Superior temporal gyrus (tissue), 1 donor: Measurements from ENCODE around the gene OR10A4.
"Not testable (repeated sequence)": the region's sequence is repeated elsewhere in the genome, so short reads cannot be mapped to it uniquely, and the experiment has no call there.

Experiments used
- DNase-seq: peaks from one replicate; pipeline ENCODE4 v3.0.0-alpha.2; 2016; ENCODE audit errors: extremely low spot score

OR10A4 gene, protein sequence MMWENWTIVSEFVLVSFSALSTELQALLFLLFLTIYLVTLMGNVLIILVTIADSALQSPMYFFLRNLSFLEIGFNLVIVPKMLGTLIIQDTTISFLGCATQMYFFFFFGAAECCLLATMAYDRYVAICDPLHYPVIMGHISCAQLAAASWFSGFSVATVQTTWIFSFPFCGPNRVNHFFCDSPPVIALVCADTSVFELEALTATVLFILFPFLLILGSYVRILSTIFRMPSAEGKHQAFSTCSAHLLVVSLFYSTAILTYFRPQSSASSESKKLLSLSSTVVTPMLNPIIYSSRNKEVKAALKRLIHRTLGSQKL

DNA sequence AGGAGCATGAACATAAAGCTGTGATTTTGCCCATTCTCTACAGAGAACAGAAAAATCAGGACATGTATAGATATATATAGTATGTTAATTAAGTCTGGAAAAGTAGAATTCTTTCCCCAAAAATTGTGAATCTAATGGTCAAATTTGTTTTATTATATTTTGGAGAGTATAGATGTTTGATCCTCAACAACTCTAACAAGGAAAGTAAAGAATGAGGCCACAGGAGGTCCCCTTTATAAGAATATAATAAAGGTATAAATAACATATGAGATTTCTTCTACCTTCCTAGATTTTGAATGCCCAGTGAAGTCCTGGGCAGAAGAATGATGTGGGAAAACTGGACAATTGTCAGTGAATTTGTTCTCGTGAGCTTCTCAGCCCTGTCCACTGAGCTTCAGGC, at the start of gene OR10A4:
Gene OR10A4, plus strand, starts transcription at position 301 of the 400 bp plus-strand sequence. Its CDS starts 23 bp downstream, at position 324.
- no peak for DNase-seq

DNA sequence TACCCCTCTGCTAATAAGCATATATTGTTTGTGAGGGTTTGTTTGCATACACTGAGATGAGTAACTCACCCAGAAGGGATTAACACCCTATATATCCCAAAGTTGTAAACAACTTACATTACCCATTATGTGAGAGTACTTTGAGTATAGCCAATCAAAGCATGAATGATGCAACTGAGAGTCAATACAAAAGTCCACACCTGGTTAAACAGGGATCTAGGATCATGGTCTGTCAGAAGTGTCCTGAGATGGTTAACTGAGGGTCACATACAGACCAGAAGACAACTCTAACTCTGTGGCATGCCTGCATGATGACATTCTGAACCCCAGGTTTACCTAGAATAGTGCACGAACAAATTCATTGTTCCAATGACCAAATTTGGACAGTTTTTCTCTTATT, 48.3 kb upstream of the OR10A4 start:
- no peak for DNase-seq

DNA sequence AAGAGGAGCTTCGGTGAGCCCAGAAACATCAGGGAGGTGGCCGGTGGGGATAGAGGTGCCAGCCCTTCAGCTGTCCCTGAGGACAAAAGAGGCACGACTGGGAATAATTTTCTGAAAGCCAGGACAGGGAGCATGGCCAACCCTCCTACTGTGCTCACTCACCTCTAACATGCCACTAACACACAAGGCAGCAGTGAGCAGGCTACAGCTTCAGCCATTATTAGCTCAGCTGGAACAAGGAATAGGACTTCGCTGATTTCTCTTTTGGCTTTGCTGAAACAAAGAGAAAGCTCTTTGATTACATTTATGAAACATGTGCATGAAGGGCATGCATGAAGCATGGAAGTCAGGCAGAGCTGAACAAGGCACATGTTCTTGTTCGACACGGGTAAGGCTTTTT, 43.1 kb upstream of the OR10A4 start:
- no peak for DNase-seq

DNA sequence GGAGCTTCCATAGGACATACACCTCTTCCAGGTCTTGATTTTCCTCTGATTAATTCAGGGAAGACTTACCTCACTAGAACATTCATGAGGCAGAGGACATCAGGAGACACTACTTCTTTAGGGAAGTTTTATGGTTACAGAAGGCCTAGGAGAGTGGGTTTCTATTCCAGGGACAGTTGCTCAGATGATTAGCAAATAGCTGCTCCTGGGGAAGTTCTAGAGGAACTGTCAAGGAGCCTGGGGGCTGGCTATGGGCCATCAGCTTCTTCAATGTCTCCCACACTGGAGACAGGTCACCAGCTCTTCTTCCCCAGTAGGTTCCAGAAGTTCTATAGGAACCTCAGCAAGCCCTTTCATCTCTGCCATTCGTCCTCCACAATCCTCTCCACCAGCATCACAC, 42.4 kb upstream of the OR10A4 start:
- no peak for DNase-seq

DNA sequence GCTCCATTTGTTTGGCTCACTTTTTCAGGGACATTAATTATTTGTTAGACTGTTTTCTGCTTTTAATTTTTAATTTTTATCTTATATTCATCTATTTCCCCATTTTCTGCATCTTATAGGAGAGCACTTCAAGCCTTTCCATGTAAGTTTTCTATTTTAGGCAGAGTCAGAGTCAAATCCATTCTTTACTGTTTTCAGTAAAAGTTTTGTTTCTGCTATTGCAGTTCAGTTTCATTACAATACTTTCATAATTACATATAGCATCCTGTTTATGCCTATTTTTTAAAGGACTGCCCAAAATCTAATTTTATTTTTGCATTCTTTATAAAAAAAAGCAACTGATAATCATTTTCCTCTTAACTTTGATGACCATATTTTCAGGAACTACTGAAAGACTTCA, 34.7 kb upstream of the OR10A4 start:
- no peak for DNase-seq

DNA sequence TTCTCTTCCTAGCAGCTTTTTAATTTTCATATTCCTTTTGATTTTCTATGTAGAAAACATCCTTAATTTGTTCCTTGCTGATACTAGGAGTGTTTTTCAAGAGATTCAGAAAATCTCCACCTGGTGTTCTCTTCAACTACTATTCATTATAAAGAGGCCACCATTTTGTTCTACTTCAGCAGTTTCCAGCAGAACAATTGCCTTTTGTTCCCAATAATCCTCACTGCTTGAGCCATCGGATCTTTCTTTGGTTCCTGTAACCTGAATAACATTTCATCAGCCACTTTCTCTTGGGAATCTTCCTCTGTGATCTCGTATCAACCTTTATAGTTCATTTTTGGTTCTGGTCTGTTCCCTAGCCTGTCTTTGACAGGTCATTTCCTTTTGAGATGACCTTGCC, 32.8 kb upstream of the OR10A4 start:
- DNase-seq = no peak

DNA sequence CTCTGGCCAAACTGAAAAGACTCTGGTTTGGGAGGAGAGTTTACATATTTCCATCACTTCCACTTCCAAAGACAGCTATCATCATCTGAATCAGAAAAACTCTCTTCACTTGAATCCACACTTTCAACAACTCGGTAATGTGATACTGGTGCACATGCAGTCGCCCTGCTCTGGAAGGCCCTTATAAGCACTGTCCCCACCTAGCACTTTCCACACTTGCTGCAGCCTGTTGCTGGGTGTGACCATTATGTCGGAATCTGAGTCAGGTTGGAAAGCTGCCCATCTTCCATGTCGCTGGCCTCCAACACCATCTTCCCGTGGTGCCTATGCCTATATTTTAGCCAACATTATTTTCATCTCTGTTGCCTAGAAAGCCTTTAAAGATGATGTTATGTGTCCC, 32.1 kb upstream of the OR10A4 start:
- no peak for DNase-seq

DNA sequence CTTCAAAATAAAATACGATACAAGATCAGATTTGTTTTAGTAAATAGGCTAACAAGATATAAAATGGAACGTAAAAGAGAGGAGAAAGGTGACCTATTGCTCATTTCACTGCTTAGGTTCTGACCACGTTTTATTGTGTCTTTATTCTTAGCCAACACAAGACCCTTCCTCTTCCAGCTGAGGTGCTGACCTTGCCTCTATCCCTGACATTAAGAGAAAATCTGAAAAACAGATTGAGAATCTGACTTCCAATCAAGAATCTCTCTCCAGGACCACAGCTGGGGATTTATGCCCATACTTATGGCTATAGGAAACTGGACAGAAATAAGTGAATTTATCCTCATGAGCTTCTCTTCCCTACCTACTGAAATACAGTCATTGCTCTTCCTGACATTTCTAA, 31.0 kb upstream of the OR10A4 start, which contains the start of gene OR10A5:
Gene OR10A5, plus strand, starts transcription at position 301 of the 400 bp plus-strand sequence. Its CDS starts 0 bp downstream, at position 301.
- DNase-seq = no peak

DNA sequence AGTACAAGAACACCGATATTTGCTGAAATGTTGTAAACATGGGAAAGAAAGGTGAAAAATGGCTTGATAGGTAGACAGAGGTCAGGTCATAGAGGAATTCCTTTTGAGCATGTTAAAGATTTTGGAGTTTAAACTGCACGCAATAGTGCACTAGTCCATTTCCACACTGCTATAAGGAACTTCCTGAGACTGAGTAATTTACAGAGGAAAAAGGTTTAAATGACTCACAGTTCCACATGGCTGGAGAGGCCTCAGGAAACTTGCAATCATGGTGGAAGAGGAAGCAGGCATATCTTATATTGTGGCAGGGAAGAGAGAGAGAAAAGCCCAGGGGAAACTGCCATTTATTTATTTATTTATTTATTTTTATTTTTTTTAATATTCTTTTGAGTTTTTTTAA, 25.9 kb upstream of the OR10A4 start:
- no peak for DNase-seq

DNA sequence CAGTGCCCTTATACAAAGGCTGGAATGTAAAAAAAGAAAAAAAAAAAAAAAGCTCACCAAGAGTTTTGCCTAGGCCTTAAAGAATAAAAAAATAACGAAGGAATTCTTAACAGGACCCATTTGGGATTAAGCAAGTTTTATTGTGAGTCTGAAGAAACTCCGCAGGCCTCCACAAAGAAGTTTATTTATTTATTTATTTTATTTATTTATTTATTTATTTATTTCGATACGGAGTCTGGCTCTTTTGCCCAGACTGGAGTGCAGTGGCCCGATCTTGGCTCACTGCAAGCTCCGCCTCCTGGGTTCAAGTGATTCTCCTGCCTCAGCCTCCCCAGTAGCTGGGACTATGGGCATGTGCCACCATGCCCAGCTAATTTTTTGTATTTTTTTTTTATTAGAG, 21.6 kb upstream of the OR10A4 start:
- not testable (repeated sequence) for DNase-seq

DNA sequence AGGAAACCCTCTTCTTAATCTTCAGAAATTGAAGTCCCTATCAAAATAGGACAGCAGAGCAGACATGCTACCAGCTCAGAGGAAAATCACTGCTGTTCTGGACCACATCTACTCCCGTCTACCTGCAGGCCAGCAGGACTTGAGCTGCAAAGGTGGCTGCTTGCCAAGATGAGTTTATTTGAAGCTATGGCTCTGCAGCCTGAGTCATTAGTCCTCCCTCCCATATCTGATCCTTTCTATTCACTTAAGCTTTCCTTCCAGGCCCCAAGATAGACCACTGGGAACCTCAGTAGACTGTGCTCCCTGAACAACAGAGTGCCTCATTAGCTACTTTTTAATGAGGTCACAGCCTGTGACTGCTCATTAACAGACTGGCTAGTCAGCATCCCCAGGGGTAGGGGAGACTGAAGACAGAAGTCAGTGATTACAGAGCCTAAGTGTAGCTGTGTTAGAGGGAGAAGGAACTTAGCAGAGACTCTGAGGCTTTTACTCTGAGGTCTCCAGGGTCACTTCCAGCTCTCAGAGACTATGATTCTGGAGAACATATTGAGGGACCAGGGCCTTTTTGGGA, 20.4 kb upstream of the OR10A4 start:
- DNase-seq = no peak

DNA sequence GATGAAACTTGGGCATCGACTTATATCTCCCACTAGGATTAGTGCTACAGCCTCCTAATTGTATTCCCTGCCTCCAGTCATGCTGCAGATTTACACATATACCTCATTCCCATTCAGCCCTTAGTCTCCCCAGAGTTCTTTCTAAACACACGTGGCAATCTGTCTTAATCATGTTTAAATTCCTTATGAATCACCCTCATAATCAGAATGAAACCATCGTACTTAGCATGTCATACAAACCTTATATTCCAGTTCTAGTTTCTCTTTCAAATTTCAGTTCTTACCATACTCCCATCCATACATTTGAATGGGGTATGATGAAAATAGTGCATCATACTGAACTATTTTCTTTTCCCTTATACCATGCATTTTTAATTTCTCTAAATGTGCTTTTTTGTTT, 19.6 kb upstream of the OR10A4 start:
- no peak for DNase-seq

DNA sequence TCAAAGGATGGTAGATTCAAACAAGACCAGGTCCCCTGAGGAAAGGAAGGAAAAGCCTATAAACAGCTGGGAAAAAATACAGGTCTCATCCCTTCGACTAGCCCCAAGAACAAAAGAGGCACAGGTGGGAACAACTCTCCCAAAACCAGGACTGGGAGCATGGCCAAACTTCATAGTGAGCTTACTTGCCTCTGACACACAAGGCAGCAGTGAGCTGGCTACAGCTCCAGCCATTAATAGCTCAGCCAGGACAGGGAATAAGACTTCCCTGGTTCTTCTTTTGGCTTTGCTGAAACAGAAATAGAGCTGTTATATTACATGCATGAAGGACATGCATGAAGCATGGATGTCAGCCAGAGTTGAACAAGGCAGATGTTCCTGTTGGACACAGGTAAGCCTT, 13.5 kb upstream of the OR10A4 start, which contains the start of gene OR10A2:
Gene OR10A2, plus strand, starts transcription at position 97 of the 400 bp plus-strand sequence. CDS start 6,698 bp downstream, outside the sequence.
- no peak for DNase-seq

DNA sequence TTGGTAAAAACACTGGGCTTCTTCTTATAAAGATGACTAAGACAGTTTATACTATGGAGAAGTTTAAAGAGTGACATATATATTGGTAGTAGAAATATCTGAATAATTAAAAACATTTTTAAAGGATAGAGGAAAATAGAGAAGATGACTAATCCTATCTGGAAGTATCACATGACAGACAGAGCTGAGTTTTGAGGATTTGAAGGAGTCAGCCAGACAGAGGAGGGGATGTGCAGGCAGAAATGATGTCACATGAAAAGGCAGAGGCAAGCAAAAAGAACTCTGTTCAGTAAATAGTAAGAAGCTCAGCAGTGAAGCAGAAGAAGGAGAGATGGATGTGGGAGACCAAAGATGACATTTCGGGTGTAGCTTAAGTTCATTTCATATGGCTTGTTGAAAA, 12.0 kb upstream of the OR10A4 start:
- no peak for DNase-seq

DNA sequence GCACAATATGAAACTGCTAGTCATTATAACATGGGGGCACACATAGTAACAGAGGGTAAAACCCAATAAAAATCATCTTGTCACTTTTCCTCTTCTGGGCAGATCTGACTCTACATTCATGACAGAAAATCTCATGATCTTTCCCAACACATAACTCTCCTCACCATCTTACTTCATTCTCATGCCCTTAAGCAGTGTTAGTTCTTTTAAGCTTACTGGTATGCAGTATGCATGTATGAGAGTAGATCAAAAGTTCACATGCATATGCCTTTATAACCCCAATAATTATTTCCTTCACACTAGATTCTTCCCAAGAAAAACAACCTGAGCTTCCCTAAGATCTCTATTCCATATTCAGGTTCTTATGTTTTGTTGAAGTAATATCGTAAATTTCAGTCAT, 5.1 kb upstream of the OR10A4 start:
- no peak for DNase-seq

DNA sequence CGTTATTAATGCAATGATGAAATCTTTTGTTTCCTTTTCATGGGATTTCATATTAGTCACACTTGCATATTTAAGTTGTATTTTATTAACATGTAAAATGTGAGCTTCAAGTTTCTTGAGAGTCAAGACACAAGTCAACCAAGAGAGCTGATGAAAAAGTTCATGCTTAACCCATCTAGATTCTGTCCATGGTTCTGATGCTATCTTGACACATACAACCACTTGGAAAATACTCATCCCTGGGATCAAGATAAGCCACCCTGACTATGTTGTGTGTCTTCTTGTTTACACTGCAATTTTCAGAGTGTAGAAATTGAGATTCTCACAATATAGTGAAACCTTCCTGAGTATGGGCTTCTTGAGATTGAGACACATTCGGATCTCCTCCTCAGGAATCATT, 664 bp upstream of the OR10A4 start:
- DNase-seq = no peak

DNA sequence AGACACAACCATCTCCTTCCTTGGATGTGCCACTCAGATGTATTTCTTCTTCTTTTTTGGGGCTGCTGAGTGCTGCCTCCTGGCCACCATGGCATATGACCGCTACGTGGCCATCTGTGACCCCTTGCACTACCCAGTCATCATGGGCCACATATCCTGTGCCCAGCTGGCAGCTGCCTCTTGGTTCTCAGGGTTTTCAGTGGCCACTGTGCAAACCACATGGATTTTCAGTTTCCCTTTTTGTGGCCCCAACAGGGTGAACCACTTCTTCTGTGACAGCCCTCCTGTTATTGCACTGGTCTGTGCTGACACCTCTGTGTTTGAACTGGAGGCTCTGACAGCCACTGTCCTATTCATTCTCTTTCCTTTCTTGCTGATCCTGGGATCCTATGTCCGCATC, 489 bp downstream of the OR10A4 start:
- no peak for DNase-seq

DNA sequence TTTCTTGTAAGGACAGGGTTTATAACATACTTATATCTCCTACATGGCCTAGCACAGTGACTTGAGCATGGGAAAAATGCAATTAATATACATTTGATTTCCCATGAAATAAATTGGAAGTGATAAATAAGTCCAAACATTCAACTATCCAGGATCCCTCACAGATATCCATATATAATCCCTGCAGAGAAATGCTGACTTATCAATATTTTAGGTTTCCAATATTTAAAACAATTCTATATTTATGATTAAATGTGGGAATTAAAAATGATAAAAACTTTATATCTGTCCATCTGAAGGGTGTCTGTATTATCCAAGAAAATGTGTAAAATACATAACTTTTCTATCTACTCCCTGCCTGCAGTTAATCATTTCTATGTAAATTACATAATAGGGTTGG, 6.3 kb downstream of the OR10A4 start:
- DNase-seq = no peak

DNA sequence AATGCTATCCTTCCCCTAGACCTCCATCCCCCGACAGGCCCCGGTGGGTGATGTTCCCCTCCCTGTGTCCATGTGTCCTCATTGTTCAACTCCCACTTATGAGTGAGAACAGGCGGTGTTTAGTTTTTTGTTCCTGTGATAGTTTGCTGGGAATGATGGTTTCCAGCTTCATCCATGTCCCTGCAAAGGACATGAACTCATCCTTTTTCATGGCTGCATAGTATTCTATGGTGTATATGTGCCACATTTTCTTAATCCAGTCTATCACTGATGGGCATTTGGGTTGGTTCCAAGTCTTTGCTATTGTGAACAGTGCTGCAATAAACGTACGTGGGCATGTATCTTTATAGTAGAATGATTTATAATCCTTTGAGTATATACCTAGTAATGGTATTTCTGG, 11.3 kb downstream of the OR10A4 start:
- not testable (repeated sequence) for DNase-seq

DNA sequence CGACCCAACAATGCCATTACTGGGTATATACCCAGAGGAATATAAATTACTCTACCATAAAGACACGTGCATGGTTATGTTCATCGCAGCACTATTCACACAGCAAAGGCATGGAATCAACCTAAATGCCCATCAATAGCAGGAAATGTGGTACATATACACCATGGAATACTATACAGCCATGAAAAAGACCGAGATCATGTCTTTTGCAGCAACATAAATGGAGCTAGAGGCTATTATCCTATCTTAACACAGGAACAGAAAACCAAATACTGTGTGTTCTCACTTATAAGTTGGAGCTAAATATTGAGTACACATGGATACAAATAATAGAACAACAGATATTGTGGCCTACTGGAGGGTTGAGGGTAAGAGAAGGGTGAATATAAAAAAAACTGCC, 12.4 kb downstream of the OR10A4 start:
- DNase-seq = no peak

DNA sequence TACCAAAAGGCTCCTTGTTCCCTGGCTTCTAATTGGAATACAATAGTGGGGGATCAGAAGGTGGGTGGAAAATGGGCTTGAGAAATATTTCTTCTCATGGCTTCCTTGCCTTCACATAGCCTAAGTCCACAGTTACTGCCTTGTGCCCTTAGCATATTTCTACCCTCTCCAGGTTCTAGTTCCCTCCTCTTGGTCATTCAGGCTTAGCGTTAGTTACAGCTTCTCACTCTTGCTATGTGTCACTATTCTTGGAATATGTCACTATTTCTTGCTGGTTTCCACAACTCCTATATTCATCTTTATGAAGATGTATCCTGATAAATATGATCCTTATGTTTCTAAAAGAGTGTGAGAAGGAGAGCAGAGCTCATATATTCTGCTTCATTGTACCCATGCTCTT, 13.4 kb downstream of the OR10A4 start:
- no peak for DNase-seq

DNA sequence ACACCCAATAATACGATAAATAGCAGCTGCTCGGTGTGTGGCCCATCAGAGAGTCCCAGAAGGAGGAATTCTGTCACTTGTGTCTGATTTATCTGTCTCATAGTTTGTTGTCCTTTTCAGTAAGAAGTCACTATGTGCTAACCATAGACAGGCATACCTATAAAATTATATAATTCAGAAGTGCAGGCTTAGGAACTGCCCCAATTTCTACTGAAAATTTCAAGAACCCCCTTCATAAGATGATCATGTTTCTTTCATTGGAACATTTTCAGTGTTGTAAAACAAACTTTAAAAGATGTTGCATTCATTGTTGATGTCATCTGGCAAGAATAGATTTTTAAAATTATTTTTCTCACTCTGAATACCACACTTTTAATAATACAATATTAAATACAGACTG, 16.0 kb downstream of the OR10A4 start, which contains the start of gene OR2D2:
Gene OR2D2, minus strand, starts transcription at position 101 of the 400 bp plus-strand sequence. Its CDS starts 0 bp downstream, at position 101.
- no peak for DNase-seq

DNA sequence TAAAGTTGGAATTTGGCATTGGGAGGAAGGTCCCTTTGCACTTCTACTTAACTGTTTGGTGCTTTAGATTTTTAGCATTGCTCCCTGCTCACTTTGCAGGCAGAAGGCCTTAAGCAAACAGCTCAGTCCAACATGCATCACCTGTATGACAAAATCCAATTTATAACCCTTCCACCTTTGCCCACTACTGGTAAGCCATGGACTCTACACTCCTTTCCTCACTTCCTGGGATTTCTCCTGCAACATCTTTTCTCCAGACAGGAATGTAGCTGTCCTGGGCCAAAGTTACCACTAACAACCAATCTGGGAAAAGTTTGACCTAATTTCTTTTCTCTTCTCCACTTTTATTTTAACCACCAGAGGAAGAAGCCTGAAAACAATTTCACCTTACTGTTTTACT, 17.7 kb downstream of the OR10A4 start:
- no peak for DNase-seq
